Suprapubic skin (tissue), 4 donors: ENCODE results near the gene BRK1. TPM values are rescaled to one million over a fixed set of nuclear protein-coding genes. Genes with fewer than 3 reads are reported as not detected.
"Not testable (repeated sequence)": the region's sequence is repeated elsewhere in the genome, so short reads cannot be mapped to it uniquely, and the experiment has no call there.

Source experiments
- DNase-seq, 2 donors: peaks; one replicate each; pipeline ENCODE4 v3.0.0-alpha.2; 2019; ENCODE audit warnings: low spot score in 2 of 2
- H3K27ac ChIP-seq: fragments of 200-600 bp; sonication (generic); one replicate; pipeline ENCODE4 v1.5.1; 2019
- H3K27me3 ChIP-seq: fragments of 200-600 bp; sonication (generic); one replicate; pipeline ENCODE4 v1.5.1; 2019
- H3K36me3 ChIP-seq: fragments of 200-600 bp; sonication (generic); one replicate; pipeline ENCODE4 v1.5.1; 2019
- H3K4me1 ChIP-seq: fragments of 200-600 bp; sonication (generic); one replicate; pipeline ENCODE4 v1.5.1; 2019
- H3K4me3 ChIP-seq: fragments of 200-600 bp; sonication (generic); one replicate; pipeline ENCODE4 v1.5.1; 2019; ENCODE audit warnings: mild to moderate bottlenecking
- H3K9me3 ChIP-seq: fragments of 200-600 bp; sonication (generic); one replicate; pipeline ENCODE4 v1.5.1; 2019
- EP300 ChIP-seq: sonication (generic); formaldehyde crosslinking; IDR thresholded peaks from one replicate; pipeline ENCODE4 v1.6.1; 2017; ENCODE audit warnings: antibody characterized with exemption
- POLR2A ChIP-seq, 2 donors: fragments of 450-650 bp; IDR thresholded peaks; one replicate each; pipeline ENCODE4 v1.6.1; 2017; ENCODE audit warnings: antibody characterized with exemption in 2 of 2, mild to moderate bottlenecking in 2 of 2, moderate library complexity in 2 of 2
- POLR2AphosphoS5 ChIP-seq, 3 donors: sonication (generic); formaldehyde crosslinking; IDR thresholded peaks; one replicate each; pipeline ENCODE4 v1.6.1; 2017; ENCODE audit warnings: antibody characterized with exemption in 3 of 3
- WGBS: methylation state at CpG from one replicate; pipeline ENCODE4 v1.1.5; 2018; 5-methylcytosine and 5-hydroxymethylcytosine counted together
- total RNA-seq, 4 donors: library from RNA; depleted of rRNA; stranded (reverse); fragments of >200 nt; gene quantifications; one replicate each; pipeline ENCODE4 v1.1.0, GENCODE V29; 2016
- TF ChIP-seq, protein P1 (sequence below), 2 donors: fragments of 200-600 bp in 1 of 2; fragments of 450-650 bp in 1 of 2; sonication (generic) in 1 of 2; IDR thresholded peaks; one replicate each; pipeline ENCODE4 v1.5.1; 2016 to 2019; ENCODE audit warnings: antibody characterized with exemption in 2 of 2, mild to moderate bottlenecking in 1 of 2, moderate library complexity in 1 of 2

The BRK1 gene
- total RNA-seq, 4 donors from 2014 or later = 51.7 to 101 (median 83.9) TPM

GRCh38 chr3:10155123-10155472, 39.6 kb downstream of the BRK1 start:
- Histone ChIP-seq H3K36me3 (peaks cover 38% of the 10 kb centered on the region), H3K4me1 (no peaks in the 10 kb centered on the region), H3K9me3 (no peaks in the 10 kb centered on the region), H3K4me3 (no peak overlapping the region), H3K27ac (no peak overlapping the region), H3K27me3 (no peaks in the 10 kb centered on the region)
- DNase-seq = no peak
- no peak for TF ChIP-seq POLR2A (IDR thresholded peaks at IDR 0.05)
- TF ChIP-seq, protein P1, sequence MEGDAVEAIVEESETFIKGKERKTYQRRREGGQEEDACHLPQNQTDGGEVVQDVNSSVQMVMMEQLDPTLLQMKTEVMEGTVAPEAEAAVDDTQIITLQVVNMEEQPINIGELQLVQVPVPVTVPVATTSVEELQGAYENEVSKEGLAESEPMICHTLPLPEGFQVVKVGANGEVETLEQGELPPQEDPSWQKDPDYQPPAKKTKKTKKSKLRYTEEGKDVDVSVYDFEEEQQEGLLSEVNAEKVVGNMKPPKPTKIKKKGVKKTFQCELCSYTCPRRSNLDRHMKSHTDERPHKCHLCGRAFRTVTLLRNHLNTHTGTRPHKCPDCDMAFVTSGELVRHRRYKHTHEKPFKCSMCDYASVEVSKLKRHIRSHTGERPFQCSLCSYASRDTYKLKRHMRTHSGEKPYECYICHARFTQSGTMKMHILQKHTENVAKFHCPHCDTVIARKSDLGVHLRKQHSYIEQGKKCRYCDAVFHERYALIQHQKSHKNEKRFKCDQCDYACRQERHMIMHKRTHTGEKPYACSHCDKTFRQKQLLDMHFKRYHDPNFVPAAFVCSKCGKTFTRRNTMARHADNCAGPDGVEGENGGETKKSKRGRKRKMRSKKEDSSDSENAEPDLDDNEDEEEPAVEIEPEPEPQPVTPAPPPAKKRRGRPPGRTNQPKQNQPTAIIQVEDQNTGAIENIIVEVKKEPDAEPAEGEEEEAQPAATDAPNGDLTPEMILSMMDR (IDR thresholded peaks at IDR 0.05) = no peak
- no peak for TF ChIP-seq POLR2AphosphoS5 (IDR thresholded peaks at IDR 0.05)
- no peak for TF ChIP-seq EP300
- WGBS = 92% methylated on average over 4 of the region's 4 CpGs

GRCh38 chr3:10155658-10156057, 40.2 kb downstream of the BRK1 start:
- Histone ChIP-seq H3K27me3 (no peaks in the 10 kb centered on the region), H3K9me3 (no peaks in the 10 kb centered on the region), H3K27ac (no peak overlapping the region), H3K4me3 (no peak overlapping the region), H3K4me1 (peaks cover 2% of the 10 kb centered on the region), H3K36me3 (peaks cover 33% of the 10 kb centered on the region)
- TF ChIP-seq, protein P1 (IDR thresholded peaks at IDR 0.05) = no peak
- no peak for TF ChIP-seq POLR2A (IDR thresholded peaks at IDR 0.05)
- TF ChIP-seq POLR2AphosphoS5 (IDR thresholded peaks at IDR 0.05) = no peak
- TF ChIP-seq EP300 = no peak
- 95% methylated on average over 4 of the region's 4 CpGs for WGBS
- DNase-seq = no peak

DNA sequence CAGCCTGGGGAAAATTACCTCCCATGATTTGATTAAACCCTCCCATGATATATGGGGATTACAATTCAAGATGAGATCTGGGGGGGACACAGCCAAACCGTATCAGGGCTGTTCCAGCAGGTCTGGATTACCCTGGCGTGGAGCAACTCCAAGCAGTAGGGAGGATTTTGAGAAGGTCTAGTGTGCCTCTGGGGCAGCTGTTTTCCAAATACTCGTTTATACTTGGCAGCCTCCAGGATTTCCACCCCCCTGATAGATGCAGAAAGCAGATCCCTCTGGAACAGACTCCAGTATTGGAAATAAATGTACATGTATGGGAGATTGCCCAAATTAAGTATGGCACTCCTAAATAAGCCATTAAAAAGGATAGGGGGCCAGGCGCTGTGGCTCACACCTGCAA, 41.6 kb downstream of the BRK1 start:
- H3K4me3 ChIP-seq = no peak overlapping the region
- H3K27me3 ChIP-seq = no peaks in the 10 kb centered on the region
- peaks cover 6% of the 10 kb centered on the region for H3K4me1 ChIP-seq
- peaks cover 19% of the 10 kb centered on the region for H3K36me3 ChIP-seq
- no peak overlapping the region for H3K27ac ChIP-seq
- 47% methylated on average over 4 of the region's 4 CpGs for WGBS
- no peaks in the 10 kb centered on the region for H3K9me3 ChIP-seq
- DNase-seq = no peak
- TF ChIP-seq, protein P1 (IDR thresholded peaks at IDR 0.05) = no peak
- TF ChIP-seq POLR2A (IDR thresholded peaks at IDR 0.05) (no peak), POLR2AphosphoS5 (IDR thresholded peaks at IDR 0.05) (no peak), EP300 (no peak)

DNA sequence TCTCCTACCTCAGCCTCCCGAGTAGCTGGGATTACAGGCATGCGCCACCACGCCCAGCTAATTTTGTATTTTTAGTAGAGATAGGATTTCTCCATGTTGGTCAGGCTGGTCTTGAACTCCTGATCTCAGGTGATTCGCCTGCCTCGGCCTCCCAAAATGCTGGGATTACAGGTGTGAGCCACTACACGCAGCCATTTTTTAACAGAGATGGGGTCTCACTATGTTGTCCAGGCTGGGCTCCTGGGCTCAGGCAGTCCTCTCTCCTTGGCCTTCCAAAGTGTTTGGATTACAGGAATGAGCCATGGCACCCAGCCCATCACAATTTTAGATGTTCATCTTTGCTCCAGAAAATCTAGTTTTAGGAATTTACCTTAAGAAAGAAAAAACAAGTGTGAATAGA, 43.1 kb downstream of the BRK1 start:
- not testable (repeated sequence) for H3K4me1 ChIP-seq, DNase-seq, H3K36me3 ChIP-seq, H3K9me3 ChIP-seq, H3K27me3 ChIP-seq, H3K4me3 ChIP-seq, H3K27ac ChIP-seq
- WGBS = 98% methylated on average over 6 of the region's 6 CpGs

DNA sequence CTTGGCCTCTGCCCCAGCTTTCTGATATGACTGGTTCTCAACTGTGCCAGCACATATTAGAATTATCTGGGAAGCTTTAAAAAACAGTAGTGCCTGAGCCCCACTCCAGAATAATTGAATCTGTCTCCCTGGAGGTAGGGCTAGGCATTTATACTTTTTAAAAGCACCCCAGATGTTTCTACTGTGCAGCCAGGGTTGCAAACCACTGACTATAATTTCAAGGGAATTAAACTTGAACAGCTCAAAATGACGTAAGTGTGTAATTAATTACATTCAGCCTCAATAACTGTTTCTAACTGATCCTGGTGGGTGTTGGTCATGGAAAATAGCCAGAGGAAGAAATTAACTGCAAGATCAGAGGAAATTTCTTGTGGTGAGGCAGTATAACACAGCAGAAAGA, 44.9 kb downstream of the BRK1 start:
- Histone ChIP-seq H3K9me3 (no peaks in the 10 kb centered on the region), H3K4me3 (no peak overlapping the region), H3K27me3 (no peaks in the 10 kb centered on the region), H3K27ac (no peak overlapping the region), H3K4me1 (peaks cover 23% of the 10 kb centered on the region), H3K36me3 (no peaks in the 10 kb centered on the region)
- no peak for TF ChIP-seq POLR2AphosphoS5 (IDR thresholded peaks at IDR 0.05)
- no peak for TF ChIP-seq POLR2A (IDR thresholded peaks at IDR 0.05)
- no peak for TF ChIP-seq EP300
- TF ChIP-seq, protein P1 (IDR thresholded peaks at IDR 0.05) = no peak
- no peak for DNase-seq
- 30% methylated on average over 1 of the region's 1 CpG for WGBS

GRCh38 chr3:10160925-10161324, 45.5 kb downstream of the BRK1 start:
- H3K4me3 ChIP-seq = no peak overlapping the region
- no peaks in the 10 kb centered on the region for H3K36me3 ChIP-seq
- 63% methylated on average over 6 of the region's 6 CpGs for WGBS
- TF ChIP-seq, protein P1 (IDR thresholded peaks at IDR 0.05) = no peak
- no peak for TF ChIP-seq POLR2A (IDR thresholded peaks at IDR 0.05)
- H3K9me3 ChIP-seq = no peaks in the 10 kb centered on the region
- H3K4me1 ChIP-seq = peaks cover 25% of the 10 kb centered on the region
- no peaks in the 10 kb centered on the region for H3K27me3 ChIP-seq
- no peak for DNase-seq
- no peak overlapping the region for H3K27ac ChIP-seq
